ENCODE results near the gene MACROD2. TPM values are rescaled to one million over a fixed set of nuclear protein-coding genes. Genes with fewer than 3 reads are reported as not detected.
A peak's percentile ranks its signal among the peaks of the same experiment; 100 is the strongest.
"Not testable (repeated sequence)": the region's sequence is repeated elsewhere in the genome, so short reads cannot be mapped to it uniquely, and the experiment has no call there.

MACROD2 gene
- total RNA-seq, 1 donor from 2014 or later: 2.4 TPM

DNA sequence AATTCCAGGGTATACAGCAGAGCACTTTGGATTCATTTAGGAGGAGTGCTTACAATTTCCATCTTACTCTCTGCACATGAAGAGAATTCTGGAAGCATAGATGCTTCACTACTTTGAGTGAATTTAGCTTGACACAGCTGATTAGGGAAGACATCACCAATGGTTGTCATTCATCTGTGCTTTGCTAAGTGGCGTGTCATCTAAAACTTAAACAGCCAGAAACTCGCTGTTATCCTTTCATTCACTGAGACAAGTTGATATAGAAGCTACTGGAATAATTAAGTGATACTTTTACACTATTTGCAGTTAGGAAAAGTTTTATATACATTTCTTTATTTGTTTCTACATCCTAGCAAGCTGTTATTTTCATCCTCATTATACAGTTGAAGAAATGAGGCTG is 977.4 kb downstream of the MACROD2 start:
- no peak overlapping the region for H3K4me3 Mint-ChIP-seq (ENCODE audit: unreplicated experiment)
- Histone ChIP-seq H3K9me3 (ENCODE audit: insufficient read depth, low read depth, low read length) (no peaks in the 10 kb centered on the region), H4K20me1 (ENCODE audit: insufficient read depth, low read length) (no peaks in the 10 kb centered on the region), H3K9ac (ENCODE audit: low read length) (no peak overlapping the region), H3K4me1 (ENCODE audit: insufficient read depth, low read length) (no peaks in the 10 kb centered on the region), H3K27me3 (ENCODE audit: insufficient read depth, low read length) (no peaks in the 10 kb centered on the region), H3K4me3 (ENCODE audit: insufficient read depth, low read depth, low read length) (no peak overlapping the region), H2AFZ (ENCODE audit: low read depth, low read length) (no peak overlapping the region), H3K4me2 (ENCODE audit: low read length) (no peak overlapping the region), H3K27ac (ENCODE audit: low read depth, low read length) (no peak overlapping the region), H3K79me2 (ENCODE audit: insufficient read depth, low read length) (no peaks in the 10 kb centered on the region), H3K36me3 (ENCODE audit: insufficient read depth, low read length) (no peaks in the 10 kb centered on the region)
- no peak for FAIRE-seq
- no peaks in the 10 kb centered on the region for H3K27me3 Mint-ChIP-seq (ENCODE audit: low read depth, unreplicated experiment)
- H3K4me1 Mint-ChIP-seq (ENCODE audit: low read depth, unreplicated experiment): no peaks in the 10 kb centered on the region
- TF ChIP-seq EZH2 (IDR thresholded peaks at IDR 0.05; ENCODE audit: insufficient read depth, low read length) (no peak), CTCF (IDR thresholded peaks at IDR 0.05; ENCODE audit: insufficient read depth, low read depth, low read length) (no peak)
- peaks cover 3% of the 10 kb centered on the region for H3K9me3 Mint-ChIP-seq (ENCODE audit: unreplicated experiment)
- no peak overlapping the region for H3K27ac Mint-ChIP-seq (ENCODE audit: unreplicated experiment)
- DNase-seq (ENCODE audit: low read depth): no peak
- H3K36me3 Mint-ChIP-seq (ENCODE audit: low read depth, unreplicated experiment): no peaks in the 10 kb centered on the region

- Histone ChIP-seq H2AFZ (ENCODE audit: low read depth, low read length) (no peak overlapping the region), H4K20me1 (ENCODE audit: insufficient read depth, low read length) (no peaks in the 10 kb centered on the region), H3K4me1 (ENCODE audit: insufficient read depth, low read length) (no peaks in the 10 kb centered on the region), H3K36me3 (ENCODE audit: insufficient read depth, low read length) (no peaks in the 10 kb centered on the region), H3K9ac (ENCODE audit: low read length) (no peak overlapping the region), H3K4me2 (ENCODE audit: low read length) (no peak overlapping the region), H3K9me3 (ENCODE audit: insufficient read depth, low read depth, low read length) (peaks cover 3% of the 10 kb centered on the region), H3K27ac (ENCODE audit: low read depth, low read length) (no peak overlapping the region), H3K4me3 (ENCODE audit: insufficient read depth, low read depth, low read length) (no peak overlapping the region), H3K27me3 (ENCODE audit: insufficient read depth, low read length) (no peaks in the 10 kb centered on the region), H3K79me2 (ENCODE audit: insufficient read depth, low read length) (no peaks in the 10 kb centered on the region)
- H3K4me1 Mint-ChIP-seq (ENCODE audit: low read depth, unreplicated experiment): peaks cover 6% of the 10 kb centered on the region
- peaks cover 20% of the 10 kb centered on the region for H3K9me3 Mint-ChIP-seq (ENCODE audit: unreplicated experiment)
- peaks cover 6% of the 10 kb centered on the region for H3K36me3 Mint-ChIP-seq (ENCODE audit: low read depth, unreplicated experiment)
- peak overlapping the region; percentile 29 for H3K27ac Mint-ChIP-seq (ENCODE audit: unreplicated experiment)
- DNase-seq (ENCODE audit: low read depth): no peak
- no peak for TF ChIP-seq EZH2 (IDR thresholded peaks at IDR 0.05; ENCODE audit: insufficient read depth, low read length)
- no peak overlapping the region for H3K4me3 Mint-ChIP-seq (ENCODE audit: unreplicated experiment)
- no peak for FAIRE-seq
- no peaks in the 10 kb centered on the region for H3K27me3 Mint-ChIP-seq (ENCODE audit: low read depth, unreplicated experiment)
Measured at GRCh38 chr20:14979453-14979986, 984.2 kb downstream of the MACROD2 start.

DNA sequence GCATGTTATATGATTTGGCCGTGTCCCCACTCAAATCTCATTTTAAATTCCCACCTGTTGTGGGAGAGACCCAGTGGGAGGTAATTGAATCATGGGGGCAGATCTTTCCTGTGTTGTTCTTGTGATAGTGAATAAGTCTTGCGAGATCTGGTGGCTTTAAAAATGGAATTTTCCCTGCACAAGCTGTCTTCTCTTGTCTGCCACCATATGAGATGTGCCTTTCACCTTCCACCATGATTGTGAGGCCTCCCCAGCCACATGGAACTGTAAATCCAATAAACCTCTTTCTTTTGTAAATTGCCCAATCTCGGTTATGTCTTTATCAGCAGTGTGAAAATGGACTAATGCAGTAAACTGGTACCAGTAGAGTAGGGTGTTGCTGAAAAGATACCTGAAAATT is 986.2 kb downstream of the MACROD2 start:
- not testable (repeated sequence) for H2AFZ ChIP-seq (ENCODE audit: low read depth, low read length); H3K4me3 ChIP-seq (ENCODE audit: insufficient read depth, low read depth, low read length); H3K27me3 ChIP-seq (ENCODE audit: insufficient read depth, low read length); H3K27ac ChIP-seq (ENCODE audit: low read depth, low read length); H3K4me3 Mint-ChIP-seq (ENCODE audit: unreplicated experiment); H3K9me3 ChIP-seq (ENCODE audit: insufficient read depth, low read depth, low read length); H3K9ac ChIP-seq (ENCODE audit: low read length); H3K36me3 ChIP-seq (ENCODE audit: insufficient read depth, low read length); H3K4me1 Mint-ChIP-seq (ENCODE audit: low read depth, unreplicated experiment); H3K79me2 ChIP-seq (ENCODE audit: insufficient read depth, low read length); DNase-seq (ENCODE audit: low read depth); H3K4me2 ChIP-seq (ENCODE audit: low read length); H3K27me3 Mint-ChIP-seq (ENCODE audit: low read depth, unreplicated experiment); H3K36me3 Mint-ChIP-seq (ENCODE audit: low read depth, unreplicated experiment); H3K27ac Mint-ChIP-seq (ENCODE audit: unreplicated experiment); H4K20me1 ChIP-seq (ENCODE audit: insufficient read depth, low read length); H3K4me1 ChIP-seq (ENCODE audit: insufficient read depth, low read length); FAIRE-seq
- peaks cover 21% of the 10 kb centered on the region for H3K9me3 Mint-ChIP-seq (ENCODE audit: unreplicated experiment)

DNA sequence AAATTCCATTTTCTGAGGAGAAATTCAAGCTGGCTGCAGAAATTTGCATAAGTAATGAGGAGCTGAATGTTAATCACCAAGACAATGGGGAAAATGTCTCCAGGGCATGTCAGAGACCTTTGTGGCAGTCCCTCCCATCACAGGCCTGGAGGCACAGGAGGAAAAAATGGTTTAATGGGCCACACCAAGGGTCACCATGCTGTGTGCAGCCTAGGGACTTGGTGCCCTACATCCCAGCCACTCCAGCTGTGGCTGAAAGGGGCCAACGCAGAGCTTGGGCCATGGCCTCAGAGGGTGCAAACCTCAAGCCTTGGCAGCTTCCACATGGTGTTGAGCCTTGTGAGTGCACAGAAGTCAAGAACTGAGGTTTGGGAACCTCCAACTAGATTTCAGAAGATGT is 987.0 kb downstream of the MACROD2 start:
- not testable (repeated sequence) for H3K27me3 ChIP-seq (ENCODE audit: insufficient read depth, low read length); DNase-seq (ENCODE audit: low read depth); H3K9me3 ChIP-seq (ENCODE audit: insufficient read depth, low read depth, low read length); H3K36me3 ChIP-seq (ENCODE audit: insufficient read depth, low read length); H3K79me2 ChIP-seq (ENCODE audit: insufficient read depth, low read length); H3K27me3 Mint-ChIP-seq (ENCODE audit: low read depth, unreplicated experiment); H3K4me2 ChIP-seq (ENCODE audit: low read length); H3K27ac ChIP-seq (ENCODE audit: low read depth, low read length); FAIRE-seq; H3K36me3 Mint-ChIP-seq (ENCODE audit: low read depth, unreplicated experiment); H3K4me3 ChIP-seq (ENCODE audit: insufficient read depth, low read depth, low read length); H3K9ac ChIP-seq (ENCODE audit: low read length); H2AFZ ChIP-seq (ENCODE audit: low read depth, low read length); H3K4me3 Mint-ChIP-seq (ENCODE audit: unreplicated experiment); H3K4me1 Mint-ChIP-seq (ENCODE audit: low read depth, unreplicated experiment); H3K27ac Mint-ChIP-seq (ENCODE audit: unreplicated experiment); H4K20me1 ChIP-seq (ENCODE audit: insufficient read depth, low read length); H3K4me1 ChIP-seq (ENCODE audit: insufficient read depth, low read length)
- H3K9me3 Mint-ChIP-seq (ENCODE audit: unreplicated experiment): peaks cover 21% of the 10 kb centered on the region
